GM19035 (cell line): ENCODE data around the gene UNCX.
"Not testable (repeated sequence)": the region's sequence is repeated elsewhere in the genome, so short reads cannot be mapped to it uniquely, and the experiment has no call there.

Experiments
- ATAC-seq: cut with Tn5 transposase; IDR thresholded peaks from one replicate; pipeline ENCODE4 v1.9.1; 2021; ENCODE audit not compliant: unreplicated experiment

The UNCX gene

DNA sequence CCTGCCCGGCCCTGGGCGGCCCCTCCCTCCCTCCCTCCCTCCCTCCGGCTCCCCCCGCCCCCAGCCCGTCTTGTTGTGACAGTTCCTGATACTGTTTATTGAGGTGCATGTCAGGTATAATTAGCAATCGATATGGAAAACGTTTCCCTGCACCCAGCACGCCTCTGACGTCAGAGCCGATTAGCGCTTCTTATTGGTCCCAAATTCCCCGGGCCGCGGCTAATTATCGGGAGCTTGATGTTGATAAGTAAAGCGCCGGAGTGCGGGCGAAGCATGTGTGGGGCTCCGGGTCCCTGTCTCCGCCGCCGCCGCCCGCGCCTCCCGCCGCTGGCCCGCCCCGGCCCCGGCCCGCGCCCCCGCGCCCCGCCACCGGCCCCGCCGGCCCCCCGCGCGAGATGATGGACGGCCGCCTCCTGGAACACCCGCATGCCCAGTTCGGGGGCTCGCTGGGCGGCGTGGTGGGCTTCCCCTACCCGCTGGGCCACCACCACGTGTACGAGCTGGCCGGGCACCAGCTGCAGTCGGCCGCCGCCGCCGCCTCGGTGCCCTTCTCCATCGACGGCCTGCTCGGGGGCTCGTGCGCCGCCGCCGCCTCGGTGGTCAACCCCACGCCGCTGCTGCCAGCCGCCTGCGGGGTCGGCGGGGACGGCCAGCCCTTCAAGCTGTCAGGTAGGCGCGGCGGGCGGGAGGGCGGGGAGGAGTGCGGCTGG lies at the start of gene UNCX:
Gene UNCX, plus strand, starts transcription at position 250 of the 710 bp plus-strand sequence. Its CDS starts 146 bp downstream, at position 396.
- no peak for ATAC-seq

DNA sequence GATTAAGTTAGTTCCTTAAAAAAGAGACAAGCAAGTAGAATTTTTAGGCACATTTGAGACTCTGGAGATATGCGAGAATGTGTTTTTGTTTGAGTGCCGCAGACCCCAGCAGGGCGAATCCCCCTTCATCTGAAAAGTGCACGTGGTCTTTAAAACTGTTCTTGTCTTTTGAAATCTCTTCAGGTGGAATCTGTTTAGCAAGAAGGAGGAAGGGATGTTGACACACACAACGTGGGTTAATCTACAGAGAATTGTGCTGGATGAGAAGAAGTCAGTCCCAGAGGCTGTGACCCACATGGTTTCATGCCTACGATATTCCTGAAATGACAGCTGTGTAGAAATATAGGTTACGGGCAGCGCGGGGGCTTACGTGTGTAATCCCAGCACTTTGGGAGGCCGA lies 45.5 kb upstream of the UNCX start:
- no peak for ATAC-seq

DNA sequence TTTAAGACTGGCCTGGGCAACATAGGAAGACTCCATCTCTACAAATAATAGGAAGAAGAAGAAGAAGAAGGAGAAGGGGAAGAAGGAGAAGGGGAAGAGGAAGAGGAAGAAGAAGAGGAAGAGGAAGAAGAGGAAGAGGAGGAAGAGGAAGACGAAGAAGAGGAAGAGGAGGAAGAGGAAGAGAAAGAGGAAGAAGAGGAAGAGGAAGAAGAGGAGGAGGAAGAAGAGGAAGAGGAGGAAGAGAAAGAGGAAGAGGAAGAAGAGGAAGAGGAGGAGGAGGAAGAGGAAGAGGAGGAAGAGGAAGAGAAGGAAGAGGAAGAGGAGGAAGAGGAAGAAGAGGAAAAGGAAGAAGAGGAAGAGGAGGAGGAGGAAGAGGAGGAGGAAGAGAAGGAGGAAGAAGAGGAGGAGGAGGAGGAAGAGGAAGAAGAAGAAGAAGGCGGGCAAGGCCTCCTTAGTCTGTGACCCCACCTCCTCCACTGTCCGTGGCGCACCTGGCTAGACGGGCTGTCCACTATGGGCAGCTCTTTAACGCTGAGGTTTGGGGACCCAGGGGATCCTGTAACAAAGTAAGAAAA lies 43.9 kb upstream of the UNCX start:
- no peak for ATAC-seq

DNA sequence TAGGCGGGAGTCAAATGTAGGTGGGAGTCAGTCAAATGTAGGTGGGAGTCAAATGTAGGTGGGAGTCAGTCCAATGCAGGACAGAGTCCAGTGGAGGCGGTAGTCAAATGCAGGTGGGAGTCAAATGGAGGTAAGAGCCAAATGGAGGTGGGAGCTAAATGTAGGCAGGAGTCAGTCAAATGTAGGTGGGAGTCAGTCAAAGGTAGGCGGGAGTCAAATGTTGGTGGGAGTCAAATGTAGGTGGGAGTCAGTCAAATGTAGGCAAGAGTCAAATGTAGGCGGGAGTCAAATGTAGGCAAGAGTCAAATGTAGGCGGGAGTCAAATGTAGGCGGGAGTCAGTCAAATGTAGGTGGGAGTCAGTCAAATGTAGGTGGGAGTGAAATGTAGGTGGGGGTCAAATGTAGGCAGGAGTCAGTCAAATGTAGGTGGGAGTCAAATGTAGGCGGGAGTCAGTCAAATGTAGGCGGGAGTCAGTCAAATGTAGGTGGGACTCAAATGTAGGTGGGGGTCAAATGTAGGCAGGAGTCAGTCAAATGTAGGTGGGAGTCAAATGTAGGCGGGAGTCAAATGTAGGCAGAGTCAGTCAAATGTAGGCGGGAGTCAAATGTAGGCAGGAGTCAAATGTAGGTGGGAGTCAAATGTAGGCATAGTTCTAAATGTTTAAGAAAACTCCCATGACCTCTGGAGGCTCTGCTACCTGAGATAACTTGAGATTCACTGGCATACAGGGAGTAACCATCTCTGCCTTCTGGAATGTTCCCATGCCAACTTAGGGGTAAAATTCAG lies 42.5 kb upstream of the UNCX start:
- ATAC-seq, result no peak

DNA sequence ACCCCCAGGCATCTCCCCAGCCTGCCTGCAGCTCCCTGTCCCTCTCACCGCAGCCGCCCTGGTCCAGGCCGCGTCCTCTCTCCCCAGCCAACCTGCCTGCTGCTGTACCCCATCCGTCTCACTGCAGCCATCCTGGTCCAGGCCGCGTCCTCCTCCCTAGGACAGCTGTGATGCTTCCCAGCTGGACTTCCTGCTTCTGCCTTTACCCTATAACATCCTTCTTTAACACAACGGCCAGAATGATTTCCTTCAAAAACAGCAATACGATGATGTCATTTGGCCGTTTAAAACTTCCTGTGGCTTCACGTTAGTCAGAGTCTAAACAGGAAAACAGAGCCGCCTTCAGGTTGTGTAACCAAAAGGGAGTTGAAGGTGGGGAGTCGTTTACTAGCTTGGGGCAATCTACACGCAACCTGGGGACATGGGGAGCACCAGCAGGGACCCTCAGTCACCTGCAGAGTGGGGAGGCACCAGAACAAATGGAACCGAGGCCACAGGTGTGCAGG lies 40.4 kb upstream of the UNCX start:
- ATAC-seq, result no peak

DNA sequence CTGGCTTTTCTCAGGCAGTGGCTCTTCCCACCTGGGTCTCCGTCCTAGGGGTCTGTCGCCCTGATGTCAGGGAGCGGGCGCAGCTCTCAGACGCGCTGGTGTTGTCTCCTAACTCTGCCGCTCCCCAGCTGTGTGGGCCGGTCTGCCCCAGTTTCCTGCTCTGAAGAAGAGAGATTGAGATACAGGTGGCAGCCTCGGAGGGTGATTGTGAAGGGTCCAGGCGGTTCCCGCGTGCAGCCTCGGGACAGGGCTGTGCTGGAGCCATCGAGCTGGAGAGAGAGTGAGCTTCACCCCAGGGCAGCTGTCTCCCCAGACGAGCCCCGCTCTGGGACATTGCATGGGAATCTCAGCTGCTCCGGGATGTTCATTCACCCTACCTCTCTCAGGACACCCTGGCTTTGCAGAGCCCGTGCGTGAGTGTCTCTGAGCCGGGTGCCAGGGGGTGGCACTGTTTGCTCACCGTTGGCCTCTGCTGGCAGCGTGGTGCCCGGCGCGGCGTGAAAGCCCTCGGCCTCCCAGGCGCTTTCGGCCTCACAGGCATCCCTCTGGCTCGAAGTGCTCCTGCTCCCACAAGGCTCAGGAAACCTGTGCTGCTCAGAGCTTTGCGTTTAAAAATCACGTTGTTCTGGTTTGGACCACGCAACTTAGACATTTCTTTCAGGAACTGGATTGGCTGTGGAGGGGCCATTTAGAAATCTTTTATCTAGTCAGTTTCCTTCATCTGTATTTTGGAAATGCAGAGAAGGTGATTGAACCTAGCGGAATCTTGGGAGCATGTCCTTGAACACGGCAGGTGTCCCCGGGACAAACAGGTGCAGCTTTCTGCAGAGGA lies 38.9 kb upstream of the UNCX start:
- ATAC-seq, result no peak

DNA sequence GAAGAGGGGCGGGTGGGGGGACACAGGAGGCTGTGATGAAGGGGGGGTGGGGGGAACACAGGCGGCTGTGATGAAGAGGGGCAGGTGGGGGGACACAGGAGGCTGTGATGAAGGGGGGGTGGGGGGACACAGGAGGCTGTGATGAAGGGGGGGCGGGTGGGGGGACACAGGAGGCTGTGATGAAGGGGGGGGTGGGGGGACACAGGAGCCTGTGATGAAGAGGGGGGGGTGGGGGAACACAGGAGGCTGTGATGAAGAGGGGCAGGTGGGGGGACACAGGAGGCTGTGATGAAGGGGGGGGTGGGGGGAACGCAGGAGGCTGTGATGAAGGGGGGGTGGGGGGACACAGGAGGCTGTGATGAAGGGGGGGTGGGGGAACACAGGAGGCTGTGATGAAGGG lies 36.2 kb upstream of the UNCX start:
- not testable (repeated sequence) for ATAC-seq

DNA sequence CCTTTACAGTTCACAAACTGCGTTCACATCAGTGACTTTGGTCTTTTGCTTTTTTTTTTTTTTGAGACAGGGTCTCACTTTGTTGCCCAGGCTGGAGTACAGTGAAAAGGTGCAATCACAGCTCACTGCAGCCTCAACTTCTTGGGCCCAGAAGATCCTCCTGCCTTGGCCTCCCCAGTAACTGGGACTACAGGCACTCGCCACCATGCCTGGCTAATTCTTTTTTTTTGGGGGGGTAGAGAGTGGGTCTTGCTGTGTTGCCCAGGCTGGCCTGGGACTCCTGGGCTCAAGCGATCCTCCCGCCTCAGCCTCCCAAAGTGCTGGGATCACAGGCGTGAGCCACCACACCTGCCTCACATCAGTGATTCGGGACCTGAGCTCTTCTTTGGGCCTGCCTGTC lies 35.7 kb upstream of the UNCX start:
- no peak for ATAC-seq

DNA sequence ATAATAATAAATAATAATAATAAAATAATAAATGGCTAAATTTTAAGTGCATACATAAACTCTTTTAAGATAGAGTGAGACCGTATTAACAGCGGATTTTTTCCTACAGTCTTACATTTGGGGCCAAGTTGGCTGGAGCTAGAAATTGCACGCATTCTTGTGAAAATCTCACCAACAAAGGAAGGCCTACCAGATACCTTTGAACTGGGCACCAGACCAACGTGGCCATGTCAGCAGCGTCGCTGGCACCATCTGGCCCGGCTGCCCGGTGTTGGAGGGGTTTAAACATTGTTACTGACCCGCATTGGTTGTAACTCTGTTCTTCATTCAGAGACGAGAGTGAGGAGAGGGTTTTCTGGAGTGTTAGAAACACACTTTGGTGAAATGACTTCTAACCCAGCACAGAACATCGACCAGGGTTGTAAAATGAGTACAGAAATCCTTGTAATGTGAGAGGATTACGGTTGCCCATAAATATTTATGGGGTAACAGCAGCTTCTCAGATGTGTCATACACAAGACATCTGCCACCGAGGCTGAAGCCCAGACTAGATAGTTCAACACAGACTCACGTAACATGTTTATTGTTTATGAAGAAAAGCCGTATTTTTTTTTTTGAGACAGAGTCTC lies 34.6 kb upstream of the UNCX start:
- ATAC-seq, result no peak

DNA sequence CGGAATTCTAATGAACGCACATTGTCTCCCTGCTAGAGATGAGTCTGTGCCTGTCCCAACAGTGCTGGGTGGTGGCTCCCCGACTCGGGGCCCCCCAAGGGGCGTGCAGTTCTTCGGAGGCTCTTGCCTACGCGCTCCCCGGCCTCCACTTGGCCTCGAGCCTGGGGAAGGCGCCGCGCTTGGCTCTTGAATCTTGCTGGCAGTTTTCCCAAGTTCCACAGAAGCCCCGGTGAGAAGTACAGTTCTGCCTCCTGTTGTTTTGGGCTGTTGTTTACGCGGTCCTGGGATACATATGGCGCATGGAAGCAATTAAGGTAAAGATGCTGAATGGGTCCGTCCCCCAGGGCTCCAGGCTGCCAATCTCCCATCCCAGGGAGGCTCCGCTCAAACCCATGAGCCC lies 32.6 kb upstream of the UNCX start:
- no peak for ATAC-seq

DNA sequence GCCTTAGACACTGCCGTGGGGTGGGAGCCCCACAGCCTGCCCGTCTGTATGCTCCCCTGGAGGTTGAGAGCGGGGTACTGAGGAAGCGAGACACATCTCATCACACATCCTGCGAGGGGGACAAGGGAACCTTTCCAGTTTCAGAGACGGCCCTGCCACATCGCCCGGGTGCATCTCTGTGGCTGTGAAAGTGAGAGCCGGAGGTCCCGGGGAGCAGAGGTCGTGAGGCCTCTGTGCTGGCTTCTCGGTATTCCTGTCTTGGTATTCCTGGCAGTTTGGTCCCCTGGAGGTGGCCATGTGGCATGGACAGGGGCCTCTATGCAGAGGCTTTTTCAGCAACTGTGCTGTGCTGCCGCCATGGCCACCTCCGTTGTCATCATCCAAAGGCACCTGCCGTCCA lies 30.8 kb upstream of the UNCX start:
- ATAC-seq, result no peak

DNA sequence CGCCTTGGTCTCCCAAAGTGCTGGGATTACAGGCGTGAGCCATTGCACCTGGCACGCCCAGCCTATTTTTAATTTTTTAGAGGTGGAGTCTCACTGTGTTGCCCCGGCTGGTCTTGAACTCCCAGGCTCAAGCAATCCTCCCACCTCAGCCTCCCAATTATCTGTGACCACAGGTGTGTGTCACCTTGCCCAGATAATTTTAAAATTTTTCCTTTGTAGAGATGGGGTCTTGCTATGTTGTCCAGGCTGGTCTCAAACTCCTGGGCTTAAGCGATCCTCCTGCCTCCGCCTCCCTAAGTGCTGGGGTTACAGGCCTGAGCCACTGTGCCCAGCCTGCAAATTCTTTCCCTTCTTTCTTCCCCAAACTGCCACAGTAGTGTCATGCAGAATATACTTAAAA lies 29.8 kb upstream of the UNCX start:
- ATAC-seq, result not testable (repeated sequence)

DNA sequence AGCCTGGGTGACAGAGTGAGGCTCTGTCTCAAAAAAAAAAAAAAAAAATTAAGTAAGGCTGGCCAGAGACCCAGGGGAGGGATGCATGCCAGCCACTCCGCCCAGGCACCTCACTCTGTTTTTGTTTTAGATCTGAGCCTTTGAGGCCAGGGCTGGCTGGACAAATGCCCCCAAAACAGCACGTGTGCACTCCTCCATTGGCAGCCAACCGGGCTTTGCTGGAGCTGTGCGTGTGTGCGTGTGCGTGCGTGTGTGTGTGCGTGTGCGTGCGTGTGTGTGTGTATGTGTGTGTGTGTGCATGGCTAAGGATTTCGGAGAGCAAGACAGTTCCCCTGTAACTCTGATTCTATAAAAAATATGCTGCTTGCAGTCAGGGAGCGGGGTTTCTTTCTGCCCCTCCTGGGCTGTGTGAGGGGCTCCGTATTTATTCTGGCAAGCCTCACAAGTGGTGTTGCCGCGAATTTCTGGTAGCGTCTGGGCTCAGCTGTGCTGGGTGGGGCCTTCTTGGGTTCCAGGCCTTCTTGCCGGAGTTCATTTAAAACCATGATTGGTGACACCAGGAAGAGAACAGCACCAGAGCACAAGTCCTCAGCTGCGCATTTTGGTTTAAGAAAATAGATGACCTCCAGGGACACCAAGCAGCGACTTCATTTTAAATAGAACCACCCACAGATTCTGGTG lies 28.1 kb upstream of the UNCX start:
- no peak for ATAC-seq

DNA sequence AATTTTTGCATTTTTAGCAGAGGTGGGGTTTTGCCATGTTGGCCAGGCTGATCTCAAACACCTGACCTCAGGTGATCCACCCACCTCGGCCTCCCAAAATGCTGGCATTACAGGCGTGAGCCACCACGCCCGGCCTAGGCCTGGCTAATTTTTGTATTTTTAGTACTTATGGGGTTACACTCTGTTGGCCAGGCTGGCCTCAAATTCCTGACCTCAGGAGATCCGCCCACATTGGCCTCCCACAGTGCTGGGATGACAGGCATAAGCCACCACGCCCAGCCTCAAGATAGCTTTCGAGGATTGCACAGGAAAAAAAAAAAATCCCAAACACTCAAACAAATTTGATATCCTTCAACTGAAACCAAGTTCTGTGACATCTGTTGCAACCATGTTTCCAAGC lies 26.9 kb upstream of the UNCX start:
- not testable (repeated sequence) for ATAC-seq

DNA sequence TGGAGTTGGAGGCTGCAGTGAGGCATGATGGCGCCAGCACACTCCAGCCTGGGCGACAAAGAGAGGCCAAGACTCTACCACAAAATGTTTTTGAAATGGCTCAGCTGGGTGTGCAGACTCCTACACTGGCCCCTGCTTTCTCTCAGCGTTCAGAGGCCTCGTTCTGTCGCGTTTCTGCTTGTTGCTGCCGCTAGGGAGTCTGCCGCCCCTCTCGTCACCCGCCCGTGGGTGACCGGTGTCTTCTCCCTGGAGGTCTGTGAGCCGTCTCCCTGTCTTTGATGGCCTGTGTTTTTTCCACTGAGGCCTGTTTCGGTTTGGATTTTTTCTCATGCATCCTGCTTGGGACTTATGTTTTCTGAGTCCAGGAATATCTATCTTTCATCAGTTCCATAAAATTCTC lies 23.6 kb upstream of the UNCX start:
- no peak for ATAC-seq

DNA sequence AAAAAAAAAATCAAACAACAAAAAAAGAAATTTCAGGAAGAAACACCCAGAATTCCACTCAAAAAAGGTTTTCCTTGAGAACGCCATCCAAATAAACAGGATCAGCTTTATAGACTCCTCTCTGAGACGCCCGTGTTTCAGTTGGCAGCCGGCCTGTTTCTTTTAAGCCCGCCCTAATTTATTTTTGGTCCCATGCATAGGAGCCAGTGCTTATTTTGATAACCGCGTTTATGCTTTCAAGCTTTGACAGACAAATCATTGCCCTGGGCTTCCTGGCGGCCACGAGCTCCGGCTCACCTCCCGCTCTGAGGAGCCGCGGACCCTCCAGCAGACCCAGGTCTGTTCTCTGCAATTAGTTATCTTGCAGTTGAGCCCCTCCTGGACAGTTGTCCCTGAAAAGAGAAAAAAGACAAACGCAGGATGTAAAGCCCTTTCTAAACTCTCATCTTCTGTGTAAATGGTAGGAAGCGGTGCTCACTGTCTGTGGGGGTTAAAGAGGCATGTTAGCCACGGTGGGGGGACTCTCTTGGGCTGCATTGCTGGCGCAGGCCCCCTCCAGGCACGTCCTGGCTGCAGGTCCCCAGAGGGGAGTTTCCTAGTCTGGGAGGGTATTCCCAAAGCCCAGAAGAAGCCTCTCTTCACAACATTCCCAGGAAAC lies 22.2 kb upstream of the UNCX start:
- ATAC-seq, result no peak

DNA sequence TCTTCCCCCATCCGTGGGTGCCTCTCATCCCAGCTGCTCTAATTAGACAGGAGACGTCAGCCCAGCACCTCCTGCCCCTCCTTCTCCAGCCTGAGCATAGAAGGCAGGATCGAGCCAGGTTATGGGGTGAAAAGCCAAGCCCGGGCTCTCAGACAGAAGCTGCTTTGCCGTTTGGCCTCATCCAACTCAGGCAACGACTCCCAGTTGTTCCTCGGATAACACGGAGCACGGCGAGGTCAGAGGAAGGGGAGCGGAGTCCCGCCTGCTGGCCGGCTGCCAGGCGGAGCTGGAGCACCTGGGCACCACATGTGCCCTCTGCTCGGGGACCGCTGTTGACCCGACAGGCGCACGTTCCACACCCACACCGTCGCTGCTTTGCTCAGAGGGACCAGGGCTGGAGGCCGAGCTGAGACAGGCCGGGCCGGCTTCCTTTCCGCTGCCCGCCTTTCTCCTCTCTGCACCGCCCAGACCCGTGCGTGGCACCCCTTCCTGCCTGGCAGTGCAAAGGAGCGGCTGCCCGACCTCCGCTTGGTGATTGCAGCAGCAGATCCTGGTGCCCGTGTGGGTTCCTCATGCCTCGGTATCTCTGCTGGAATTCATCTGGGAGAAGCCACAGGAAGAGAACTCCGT lies 21.6 kb upstream of the UNCX start:
- no peak for ATAC-seq

DNA sequence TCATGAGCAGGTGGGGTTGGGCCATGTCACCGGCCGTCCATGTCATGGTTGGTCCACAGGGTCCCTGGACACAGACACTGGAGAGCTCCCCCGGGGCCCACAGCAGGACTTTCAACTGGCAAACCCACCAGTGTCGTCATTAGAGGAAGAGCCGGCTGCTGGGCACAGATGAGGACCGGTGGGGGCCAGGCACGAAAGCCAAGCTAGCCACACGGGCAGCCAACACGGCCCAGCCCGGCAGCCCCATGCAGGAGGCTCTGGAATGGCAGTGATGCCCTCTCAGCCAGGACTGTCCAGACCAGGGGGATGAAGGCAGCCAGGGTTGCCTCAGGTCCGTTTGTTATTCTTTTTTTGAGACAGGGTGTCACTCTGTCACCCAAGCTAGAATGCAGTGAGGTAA lies 21.1 kb upstream of the UNCX start:
- no peak for ATAC-seq

DNA sequence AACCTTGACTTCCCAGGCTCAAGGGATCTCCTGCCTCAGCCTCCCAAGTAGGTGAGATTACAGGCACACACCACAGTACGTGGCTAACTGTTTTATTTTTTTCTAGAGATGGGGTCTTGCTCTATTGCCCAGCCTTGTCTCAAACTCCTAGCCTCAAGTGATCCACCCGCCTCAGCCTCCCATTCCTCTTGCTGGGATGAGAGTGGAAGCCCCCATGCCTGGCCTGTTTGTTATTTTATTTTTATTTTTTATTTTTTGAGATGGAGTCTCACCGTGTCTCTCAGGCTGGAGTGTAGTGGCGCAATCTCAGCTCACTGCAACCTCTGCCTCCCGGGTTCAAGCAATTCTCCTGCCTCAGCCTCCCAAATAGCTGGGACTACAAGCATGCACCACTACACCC lies 20.6 kb upstream of the UNCX start:
- not testable (repeated sequence) for ATAC-seq
